Measurements from ENCODE around the gene TREM1.

TREM1 gene

DNA sequence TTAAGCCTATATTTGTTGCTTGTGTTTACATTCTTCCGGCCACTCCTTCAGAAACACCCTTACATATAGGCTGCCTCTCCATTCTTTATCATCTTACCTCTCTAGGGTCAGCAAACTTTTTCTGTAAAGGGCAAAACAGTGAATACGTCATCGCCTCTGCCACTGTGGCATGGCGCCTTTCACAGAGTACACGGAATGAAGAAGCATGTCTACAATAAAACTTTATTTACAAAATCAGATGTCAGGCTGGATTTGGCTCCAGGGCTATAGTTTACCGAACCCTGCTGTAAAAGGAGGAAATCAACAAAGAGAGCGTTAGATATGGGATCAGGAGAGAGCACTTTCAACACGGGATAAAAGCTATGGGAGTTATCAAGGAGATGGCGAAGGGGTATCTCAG is 39.6 kb upstream of the TREM1 start:
- no peak for TF ChIP-seq OSR1 (CRISPR knock-in tag; IDR thresholded peaks at IDR 0.05)
- TF ChIP-seq ISL1 (CRISPR knock-in tag; IDR thresholded peaks at IDR 0.05), result no peak
- TF ChIP-seq ARNTL (CRISPR knock-in tag; IDR thresholded peaks at IDR 0.05; ENCODE audit: borderline replicate concordance, low read depth), result no peak
- no peak for TF ChIP-seq TOX (CRISPR knock-in tag; IDR thresholded peaks at IDR 0.05; ENCODE audit: borderline replicate concordance)
- TF ChIP-seq ZNF565 (CRISPR knock-in tag; conservative IDR thresholded peaks at IDR 0.05; ENCODE audit: low read depth), result no peak
- TF ChIP-seq TCF4 (CRISPR knock-in tag; IDR thresholded peaks at IDR 0.05; ENCODE audit: borderline replicate concordance), result no peak
- TF ChIP-seq, protein P1, sequence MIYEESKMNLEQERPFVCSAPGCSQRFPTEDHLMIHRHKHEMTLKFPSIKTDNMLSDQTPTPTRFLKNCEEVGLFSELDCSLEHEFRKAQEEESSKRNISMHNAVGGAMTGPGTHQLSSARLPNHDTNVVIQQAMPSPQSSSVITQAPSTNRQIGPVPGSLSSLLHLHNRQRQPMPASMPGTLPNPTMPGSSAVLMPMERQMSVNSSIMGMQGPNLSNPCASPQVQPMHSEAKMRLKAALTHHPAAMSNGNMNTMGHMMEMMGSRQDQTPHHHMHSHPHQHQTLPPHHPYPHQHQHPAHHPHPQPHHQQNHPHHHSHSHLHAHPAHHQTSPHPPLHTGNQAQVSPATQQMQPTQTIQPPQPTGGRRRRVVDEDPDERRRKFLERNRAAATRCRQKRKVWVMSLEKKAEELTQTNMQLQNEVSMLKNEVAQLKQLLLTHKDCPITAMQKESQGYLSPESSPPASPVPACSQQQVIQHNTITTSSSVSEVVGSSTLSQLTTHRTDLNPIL (CRISPR knock-in tag; IDR thresholded peaks at IDR 0.05; ENCODE audit: low read depth), result no peak
- TF ChIP-seq ESRRG (CRISPR knock-in tag; IDR thresholded peaks at IDR 0.05), result no peak
- TF ChIP-seq PATZ1 (CRISPR knock-in tag; IDR thresholded peaks at IDR 0.05; ENCODE audit: borderline replicate concordance), result no peak
- TF ChIP-seq ZNF8 (CRISPR knock-in tag; IDR thresholded peaks at IDR 0.05), result no peak
- TF ChIP-seq, protein P2, sequence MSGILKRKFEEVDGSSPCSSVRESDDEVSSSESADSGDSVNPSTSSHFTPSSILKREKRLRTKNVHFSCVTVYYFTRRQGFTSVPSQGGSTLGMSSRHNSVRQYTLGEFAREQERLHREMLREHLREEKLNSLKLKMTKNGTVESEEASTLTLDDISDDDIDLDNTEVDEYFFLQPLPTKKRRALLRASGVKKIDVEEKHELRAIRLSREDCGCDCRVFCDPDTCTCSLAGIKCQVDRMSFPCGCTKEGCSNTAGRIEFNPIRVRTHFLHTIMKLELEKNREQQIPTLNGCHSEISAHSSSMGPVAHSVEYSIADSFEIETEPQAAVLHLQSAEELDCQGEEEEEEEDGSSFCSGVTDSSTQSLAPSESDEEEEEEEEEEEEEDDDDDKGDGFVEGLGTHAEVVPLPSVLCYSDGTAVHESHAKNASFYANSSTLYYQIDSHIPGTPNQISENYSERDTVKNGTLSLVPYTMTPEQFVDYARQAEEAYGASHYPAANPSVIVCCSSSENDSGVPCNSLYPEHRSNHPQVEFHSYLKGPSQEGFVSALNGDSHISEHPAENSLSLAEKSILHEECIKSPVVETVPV (CRISPR knock-in tag; IDR thresholded peaks at IDR 0.05), result no peak
- TF ChIP-seq ZFP3 (CRISPR knock-in tag; IDR thresholded peaks at IDR 0.05), result no peak
- no peak for TF ChIP-seq BACH2 (CRISPR knock-in tag; IDR thresholded peaks at IDR 0.05; ENCODE audit: borderline replicate concordance)
- no peak for TF ChIP-seq GLIS3 (CRISPR knock-in tag; IDR thresholded peaks at IDR 0.05)
- TF ChIP-seq CSDC2 (CRISPR knock-in tag; IDR thresholded peaks at IDR 0.05), result no peak
- no peak for ATAC-seq

GRCh38 chr6:41325446-41326066 is 39.1 kb upstream of the TREM1 start:
- no peak for ATAC-seq

More at GRCh38 chr6:41325446-41326066, 39.1 kb upstream of the TREM1 start:
- TF ChIP-seq ZFP3 (CRISPR knock-in tag; IDR thresholded peaks at IDR 0.05) (no peak), ARNTL (CRISPR knock-in tag; IDR thresholded peaks at IDR 0.05; ENCODE audit: borderline replicate concordance, low read depth) (no peak), PPARA (CRISPR knock-in tag; IDR thresholded peaks at IDR 0.05; ENCODE audit: borderline replicate concordance) (no peak), TCF4 (CRISPR knock-in tag; IDR thresholded peaks at IDR 0.05; ENCODE audit: borderline replicate concordance) (no peak), RARB (CRISPR knock-in tag; IDR thresholded peaks at IDR 0.05) (no peak), ZNF8 (CRISPR knock-in tag; IDR thresholded peaks at IDR 0.05) (no peak), ESRRG (CRISPR knock-in tag; IDR thresholded peaks at IDR 0.05) (no peak), PATZ1 (CRISPR knock-in tag; IDR thresholded peaks at IDR 0.05; ENCODE audit: borderline replicate concordance) (no peak), POU6F1 (CRISPR knock-in tag; IDR thresholded peaks at IDR 0.05; ENCODE audit: borderline replicate concordance, low read depth) (no peak), BACH2 (CRISPR knock-in tag; IDR thresholded peaks at IDR 0.05; ENCODE audit: borderline replicate concordance) (no peak), ZFP30 (CRISPR knock-in tag; IDR thresholded peaks at IDR 0.05) (no peak), ZNF565 (CRISPR knock-in tag; conservative IDR thresholded peaks at IDR 0.05; ENCODE audit: low read depth) (no peak), ISL1 (CRISPR knock-in tag; IDR thresholded peaks at IDR 0.05) (no peak), ZC3H10 (CRISPR knock-in tag; IDR thresholded peaks at IDR 0.05) (no peak), OSR1 (CRISPR knock-in tag; IDR thresholded peaks at IDR 0.05) (no peak)
- TF ChIP-seq, protein P1 (CRISPR knock-in tag; IDR thresholded peaks at IDR 0.05; ENCODE audit: low read depth), result no peak
- TF ChIP-seq, protein P2 (CRISPR knock-in tag; IDR thresholded peaks at IDR 0.05), result no peak
- TF ChIP-seq, protein P3, sequence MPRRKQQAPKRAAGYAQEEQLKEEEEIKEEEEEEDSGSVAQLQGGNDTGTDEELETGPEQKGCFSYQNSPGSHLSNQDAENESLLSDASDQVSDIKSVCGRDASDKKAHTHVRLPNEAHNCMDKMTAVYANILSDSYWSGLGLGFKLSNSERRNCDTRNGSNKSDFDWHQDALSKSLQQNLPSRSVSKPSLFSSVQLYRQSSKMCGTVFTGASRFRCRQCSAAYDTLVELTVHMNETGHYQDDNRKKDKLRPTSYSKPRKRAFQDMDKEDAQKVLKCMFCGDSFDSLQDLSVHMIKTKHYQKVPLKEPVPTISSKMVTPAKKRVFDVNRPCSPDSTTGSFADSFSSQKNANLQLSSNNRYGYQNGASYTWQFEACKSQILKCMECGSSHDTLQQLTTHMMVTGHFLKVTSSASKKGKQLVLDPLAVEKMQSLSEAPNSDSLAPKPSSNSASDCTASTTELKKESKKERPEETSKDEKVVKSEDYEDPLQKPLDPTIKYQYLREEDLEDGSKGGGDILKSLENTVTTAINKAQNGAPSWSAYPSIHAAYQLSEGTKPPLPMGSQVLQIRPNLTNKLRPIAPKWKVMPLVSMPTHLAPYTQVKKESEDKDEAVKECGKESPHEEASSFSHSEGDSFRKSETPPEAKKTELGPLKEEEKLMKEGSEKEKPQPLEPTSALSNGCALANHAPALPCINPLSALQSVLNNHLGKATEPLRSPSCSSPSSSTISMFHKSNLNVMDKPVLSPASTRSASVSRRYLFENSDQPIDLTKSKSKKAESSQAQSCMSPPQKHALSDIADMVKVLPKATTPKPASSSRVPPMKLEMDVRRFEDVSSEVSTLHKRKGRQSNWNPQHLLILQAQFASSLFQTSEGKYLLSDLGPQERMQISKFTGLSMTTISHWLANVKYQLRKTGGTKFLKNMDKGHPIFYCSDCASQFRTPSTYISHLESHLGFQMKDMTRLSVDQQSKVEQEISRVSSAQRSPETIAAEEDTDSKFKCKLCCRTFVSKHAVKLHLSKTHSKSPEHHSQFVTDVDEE (CRISPR knock-in tag; IDR thresholded peaks at IDR 0.05), result no peak
